ENCODE data around the gene FNDC3B.

DNA sequence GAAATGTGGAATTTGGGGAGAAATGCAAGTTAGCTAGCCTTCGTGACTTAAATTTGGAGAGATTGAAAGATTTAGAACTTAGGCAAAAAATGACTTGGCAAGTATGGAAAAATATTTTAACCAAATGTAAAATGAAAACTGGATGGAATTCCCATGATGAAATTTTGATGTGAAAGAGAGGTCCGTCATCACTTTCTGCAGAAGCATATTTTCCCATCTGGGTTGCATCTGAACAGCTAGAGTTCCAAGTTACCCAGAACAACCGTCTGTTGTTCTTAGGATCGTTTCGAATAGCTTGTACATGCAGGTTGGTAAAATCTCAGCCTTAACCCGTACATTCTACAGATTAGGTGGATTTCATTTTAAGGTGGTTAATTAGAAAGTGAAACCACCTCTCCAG lies 272.6 kb downstream of the FNDC3B start:
- TF ChIP-seq, protein P1, sequence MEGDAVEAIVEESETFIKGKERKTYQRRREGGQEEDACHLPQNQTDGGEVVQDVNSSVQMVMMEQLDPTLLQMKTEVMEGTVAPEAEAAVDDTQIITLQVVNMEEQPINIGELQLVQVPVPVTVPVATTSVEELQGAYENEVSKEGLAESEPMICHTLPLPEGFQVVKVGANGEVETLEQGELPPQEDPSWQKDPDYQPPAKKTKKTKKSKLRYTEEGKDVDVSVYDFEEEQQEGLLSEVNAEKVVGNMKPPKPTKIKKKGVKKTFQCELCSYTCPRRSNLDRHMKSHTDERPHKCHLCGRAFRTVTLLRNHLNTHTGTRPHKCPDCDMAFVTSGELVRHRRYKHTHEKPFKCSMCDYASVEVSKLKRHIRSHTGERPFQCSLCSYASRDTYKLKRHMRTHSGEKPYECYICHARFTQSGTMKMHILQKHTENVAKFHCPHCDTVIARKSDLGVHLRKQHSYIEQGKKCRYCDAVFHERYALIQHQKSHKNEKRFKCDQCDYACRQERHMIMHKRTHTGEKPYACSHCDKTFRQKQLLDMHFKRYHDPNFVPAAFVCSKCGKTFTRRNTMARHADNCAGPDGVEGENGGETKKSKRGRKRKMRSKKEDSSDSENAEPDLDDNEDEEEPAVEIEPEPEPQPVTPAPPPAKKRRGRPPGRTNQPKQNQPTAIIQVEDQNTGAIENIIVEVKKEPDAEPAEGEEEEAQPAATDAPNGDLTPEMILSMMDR (conservative IDR thresholded peaks at IDR 0.05; ENCODE audit: low read length): no peak
- no peak for TF ChIP-seq EZH2phosphoT487 (IDR thresholded peaks at IDR 0.05; ENCODE audit: borderline replicate concordance)

All from Loucy (cell line).